ENCODE data around the gene CALN1.

CALN1 gene

GRCh38 chr7:71735961-71736556 is 676.1 kb downstream of the CALN1 start:
- TF ChIP-seq POLR2AphosphoS5 (IDR thresholded peaks at IDR 0.05; ENCODE audit: low read depth, low read length), result no peak
- no peak for TF ChIP-seq FOXP2 (optimal IDR thresholded peaks at IDR 0.05; ENCODE audit: borderline replicate concordance, extremely low read depth, extremely low read length, insufficient read depth)
- TF ChIP-seq SIN3A (IDR thresholded peaks at IDR 0.05; ENCODE audit: borderline replicate concordance, insufficient read depth, low read length), result no peak
- no peak for TF ChIP-seq REST (IDR thresholded peaks at IDR 0.05; ENCODE audit: insufficient read depth in 1 of 2, low read depth in 2 of 2, low read length in 2 of 2)
- no peak for TF ChIP-seq TAF1 (IDR thresholded peaks at IDR 0.05; ENCODE audit: borderline replicate concordance, insufficient read depth, low read length)

GRCh38 chr7:71733107-71733870 is 678.8 kb downstream of the CALN1 start:
- no peak for TF ChIP-seq REST (IDR thresholded peaks at IDR 0.05; ENCODE audit: insufficient read depth in 1 of 2, low read depth in 2 of 2, low read length in 2 of 2)
- no peak for TF ChIP-seq SIN3A (IDR thresholded peaks at IDR 0.05; ENCODE audit: borderline replicate concordance, insufficient read depth, low read length)
- TF ChIP-seq TAF1 (IDR thresholded peaks at IDR 0.05; ENCODE audit: borderline replicate concordance, insufficient read depth, low read length), result no peak
- TF ChIP-seq POLR2AphosphoS5 (IDR thresholded peaks at IDR 0.05; ENCODE audit: low read depth, low read length), result no peak
- TF ChIP-seq FOXP2 (optimal IDR thresholded peaks at IDR 0.05; ENCODE audit: borderline replicate concordance, extremely low read depth, extremely low read length, insufficient read depth), result no peak

- TF ChIP-seq POLR2AphosphoS5 (IDR thresholded peaks at IDR 0.05; ENCODE audit: low read depth, low read length) (no peak), FOXP2 (optimal IDR thresholded peaks at IDR 0.05; ENCODE audit: borderline replicate concordance, extremely low read depth, extremely low read length, insufficient read depth) (no peak), SIN3A (IDR thresholded peaks at IDR 0.05; ENCODE audit: borderline replicate concordance, insufficient read depth, low read length) (no peak), REST (IDR thresholded peaks at IDR 0.05; ENCODE audit: insufficient read depth in 1 of 2, low read depth in 2 of 2, low read length in 2 of 2) (no peak), TAF1 (IDR thresholded peaks at IDR 0.05; ENCODE audit: borderline replicate concordance, insufficient read depth, low read length) (no peak)
Measured at GRCh38 chr7:71731740-71732139, 680.4 kb downstream of the CALN1 start.
